Mesothelial cell of epicardium (in vitro differentiated cells): ENCODE data around the gene PPM1F. TPM values are rescaled to one million over a fixed set of nuclear protein-coding genes. Genes with fewer than 3 reads are reported as not detected.

Experiments
- DNase-seq, 2 experiments: peaks; one replicate each; pipeline ENCODE4 v3.0.0; 2021; ENCODE audit warnings: low spot score in 2 of 2; ENCODE audit not compliant: unreplicated experiment in 2 of 2
- H3K27ac Mint-ChIP-seq: 2 replicates; pipeline ENCODE4 v1.8.0; 2021; ENCODE audit warnings: mixed read lengths
- H3K27me3 Mint-ChIP-seq: 2 replicates; pipeline ENCODE4 v1.8.0; 2021; ENCODE audit warnings: low read depth, mixed read lengths
- H3K36me3 Mint-ChIP-seq: 2 replicates; pipeline ENCODE4 v1.8.0; 2021; ENCODE audit warnings: mixed read lengths
- H3K4me1 Mint-ChIP-seq: 2 replicates; pipeline ENCODE4 v1.8.0; 2021; ENCODE audit warnings: mixed read lengths
- H3K4me3 Mint-ChIP-seq: 2 replicates; pipeline ENCODE4 v1.8.0; 2021; ENCODE audit warnings: mild to moderate bottlenecking, moderate library complexity, mixed read lengths
- H3K9me3 Mint-ChIP-seq: 2 replicates; pipeline ENCODE4 v1.8.0; 2021; ENCODE audit warnings: mixed read lengths
- CTCF ChIP-seq: fragments of 200-600 bp; sonication (generic); IDR thresholded peaks from one replicate; pipeline ENCODE4 v1.5.0; 2021; ENCODE audit warnings: antibody characterized with exemption; ENCODE audit not compliant: unreplicated experiment
- total RNA-seq: library from RNA; stranded (reverse); gene quantifications from 3 replicates; pipeline ENCODE4 v1.2.1, GENCODE V29; 2021

PPM1F gene
- 32.0 to 35.4 TPM (median 34.6 TPM) in 3 replicates for total RNA-seq

GRCh38 chr22:21952586-21953571 lies at the start of gene PPM1F:
TSS of gene PPM1F (minus strand) at chr22:21952848. CDS start at chr22:21946048, 6,800 bp downstream.
- TF ChIP-seq CTCF: peak; percentile 73
- DNase-seq: peak; percentile 93 to 98
- Mint-ChIP-seq H3K27me3 (no peaks in the 10 kb centered on the region), H3K4me1 (peaks cover 18% of the 10 kb centered on the region), H3K4me3 (peak within 1 kb of the TSS; percentile 83), H3K9me3 (no peaks in the 10 kb centered on the region), H3K36me3 (no peaks in the 10 kb centered on the region), H3K27ac (peak within 1 kb of the TSS; percentile 56)

- H3K4me3 Mint-ChIP-seq: no peak overlapping the region
- H3K9me3 Mint-ChIP-seq: no peaks in the 10 kb centered on the region
- no peaks in the 10 kb centered on the region for H3K36me3 Mint-ChIP-seq
- peaks cover 67% of the 10 kb centered on the region for H3K27me3 Mint-ChIP-seq
- H3K27ac Mint-ChIP-seq: no peak overlapping the region
- H3K4me1 Mint-ChIP-seq: peaks cover 2% of the 10 kb centered on the region
- TF ChIP-seq CTCF: no peak
- no peak for DNase-seq
Observed at GRCh38 chr22:22001664-22002525, 49.2 kb upstream of the PPM1F start.

GRCh38 chr22:21998595-21999247 lies 46.1 kb upstream of the PPM1F start:
- peaks cover 2% of the 10 kb centered on the region for H3K4me1 Mint-ChIP-seq
- DNase-seq: no peak
- TF ChIP-seq CTCF: no peak
- no peaks in the 10 kb centered on the region for H3K9me3 Mint-ChIP-seq
- no peak overlapping the region for H3K4me3 Mint-ChIP-seq
- H3K36me3 Mint-ChIP-seq: no peaks in the 10 kb centered on the region
- no peak overlapping the region for H3K27ac Mint-ChIP-seq
- H3K27me3 Mint-ChIP-seq: peaks cover 59% of the 10 kb centered on the region

GRCh38 chr22:21996175-21996720 lies 43.6 kb upstream of the PPM1F start:
- peaks cover 46% of the 10 kb centered on the region for H3K27me3 Mint-ChIP-seq
- H3K4me1 Mint-ChIP-seq: no peaks in the 10 kb centered on the region

More at GRCh38 chr22:21996175-21996720, 43.6 kb upstream of the PPM1F start:
- TF ChIP-seq CTCF: no peak
- H3K9me3 Mint-ChIP-seq: no peaks in the 10 kb centered on the region
- H3K36me3 Mint-ChIP-seq: no peaks in the 10 kb centered on the region
- no peak overlapping the region for H3K27ac Mint-ChIP-seq
- H3K4me3 Mint-ChIP-seq: no peak overlapping the region
- no peak for DNase-seq
